ENCODE data around the gene DKK3. TPM values are rescaled to one million over a fixed set of nuclear protein-coding genes. Genes with fewer than 3 reads are reported as not detected.

Gene DKK3
- total RNA-seq, 1 donor: 94.3 TPM

DNA sequence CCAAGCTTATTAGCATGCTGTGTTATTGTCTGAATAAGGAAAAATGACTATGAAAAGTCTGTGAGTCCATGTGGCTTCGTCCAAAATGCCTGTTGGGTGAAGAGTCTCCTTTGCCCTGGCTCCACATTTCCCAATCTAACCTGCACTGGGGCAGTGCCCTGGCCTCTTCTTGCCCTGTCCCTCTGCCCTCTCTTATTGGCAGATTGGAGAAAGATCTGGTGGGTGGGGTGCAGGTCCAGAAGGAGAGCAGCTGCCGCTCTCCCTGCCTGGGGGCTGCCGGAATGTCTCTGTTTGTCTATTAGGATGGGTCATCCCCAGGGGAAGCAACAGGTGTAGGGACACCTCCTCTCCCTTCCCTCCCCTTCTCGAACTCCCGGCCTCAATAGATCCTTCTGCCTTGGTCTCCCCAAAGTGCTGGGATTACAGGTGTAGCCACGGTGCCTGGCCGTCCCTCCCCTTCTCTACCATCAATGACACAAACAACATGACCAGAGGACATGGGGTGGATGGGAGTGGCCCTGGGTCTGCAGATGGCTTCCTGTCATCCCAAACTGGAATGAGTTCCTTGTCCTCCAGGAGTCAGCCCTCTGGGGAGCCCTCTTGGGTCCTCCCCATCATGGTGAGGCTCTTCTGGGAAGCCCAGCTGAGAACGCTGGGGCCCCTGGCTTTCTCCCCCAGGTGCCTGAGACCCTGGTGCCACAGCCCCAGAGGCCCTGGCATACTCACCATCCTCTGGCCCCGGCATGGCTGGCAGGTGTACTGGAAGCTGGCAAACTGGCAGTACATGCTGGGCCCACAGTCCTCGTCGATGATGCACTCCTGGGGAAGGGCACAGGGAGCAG, 40.5 kb downstream of the DKK3 start:
- TF ChIP-seq, protein P1, sequence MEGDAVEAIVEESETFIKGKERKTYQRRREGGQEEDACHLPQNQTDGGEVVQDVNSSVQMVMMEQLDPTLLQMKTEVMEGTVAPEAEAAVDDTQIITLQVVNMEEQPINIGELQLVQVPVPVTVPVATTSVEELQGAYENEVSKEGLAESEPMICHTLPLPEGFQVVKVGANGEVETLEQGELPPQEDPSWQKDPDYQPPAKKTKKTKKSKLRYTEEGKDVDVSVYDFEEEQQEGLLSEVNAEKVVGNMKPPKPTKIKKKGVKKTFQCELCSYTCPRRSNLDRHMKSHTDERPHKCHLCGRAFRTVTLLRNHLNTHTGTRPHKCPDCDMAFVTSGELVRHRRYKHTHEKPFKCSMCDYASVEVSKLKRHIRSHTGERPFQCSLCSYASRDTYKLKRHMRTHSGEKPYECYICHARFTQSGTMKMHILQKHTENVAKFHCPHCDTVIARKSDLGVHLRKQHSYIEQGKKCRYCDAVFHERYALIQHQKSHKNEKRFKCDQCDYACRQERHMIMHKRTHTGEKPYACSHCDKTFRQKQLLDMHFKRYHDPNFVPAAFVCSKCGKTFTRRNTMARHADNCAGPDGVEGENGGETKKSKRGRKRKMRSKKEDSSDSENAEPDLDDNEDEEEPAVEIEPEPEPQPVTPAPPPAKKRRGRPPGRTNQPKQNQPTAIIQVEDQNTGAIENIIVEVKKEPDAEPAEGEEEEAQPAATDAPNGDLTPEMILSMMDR (IDR thresholded peaks at IDR 0.05; ENCODE audit: insufficient read depth, low read length): no peak
- no peak for DNase-seq (ENCODE audit: low read depth)
- no peak overlapping the region for H3K4me3 ChIP-seq (ENCODE audit: low read depth, low read length)

DNA sequence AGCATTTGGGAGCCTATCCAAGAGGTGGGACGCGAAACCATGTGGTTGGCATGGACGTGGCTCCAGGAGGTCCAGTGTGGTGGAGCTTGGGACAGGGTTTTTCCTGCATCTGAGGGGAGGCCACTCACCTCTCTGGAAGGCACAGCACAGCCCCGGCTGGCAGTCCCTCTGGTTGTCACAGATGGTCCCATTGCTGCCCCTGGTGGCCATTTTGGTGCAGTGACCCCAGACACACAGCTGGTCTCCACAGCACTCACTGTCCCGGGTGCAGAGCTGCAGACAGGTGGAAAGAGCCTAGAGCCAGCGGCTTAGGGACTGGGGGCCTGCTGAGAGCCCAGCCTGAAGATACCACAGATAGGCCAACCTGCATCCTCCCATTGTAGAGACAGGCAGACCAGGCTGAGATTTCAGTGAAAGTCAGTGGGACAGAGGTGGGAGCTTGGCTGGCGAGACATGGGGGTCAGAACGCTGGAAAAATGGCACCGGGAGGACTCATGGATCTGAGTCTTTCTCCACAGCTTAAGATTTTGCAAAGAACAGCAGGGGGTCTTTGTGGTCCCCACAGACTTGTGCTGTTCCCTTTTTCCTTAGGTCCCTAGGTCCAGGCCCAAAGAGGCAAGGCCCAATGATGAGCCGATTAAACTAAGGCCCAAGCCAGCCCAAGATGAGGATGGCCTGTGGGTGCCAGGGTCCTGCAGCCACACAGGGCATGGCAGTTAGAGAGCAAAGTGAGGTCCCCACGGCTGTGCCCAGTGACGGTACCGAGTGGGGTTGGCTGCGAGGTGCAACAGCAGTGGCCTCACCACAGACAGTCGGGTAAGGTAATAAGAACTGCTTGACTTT, 41.4 kb downstream of the DKK3 start:
- peak; percentile 30 for DNase-seq (ENCODE audit: low read depth)
- TF ChIP-seq, protein P1 (IDR thresholded peaks at IDR 0.05; ENCODE audit: insufficient read depth, low read length): peak; percentile 71
- H3K4me3 ChIP-seq (ENCODE audit: low read depth, low read length): no peak overlapping the region

DNA sequence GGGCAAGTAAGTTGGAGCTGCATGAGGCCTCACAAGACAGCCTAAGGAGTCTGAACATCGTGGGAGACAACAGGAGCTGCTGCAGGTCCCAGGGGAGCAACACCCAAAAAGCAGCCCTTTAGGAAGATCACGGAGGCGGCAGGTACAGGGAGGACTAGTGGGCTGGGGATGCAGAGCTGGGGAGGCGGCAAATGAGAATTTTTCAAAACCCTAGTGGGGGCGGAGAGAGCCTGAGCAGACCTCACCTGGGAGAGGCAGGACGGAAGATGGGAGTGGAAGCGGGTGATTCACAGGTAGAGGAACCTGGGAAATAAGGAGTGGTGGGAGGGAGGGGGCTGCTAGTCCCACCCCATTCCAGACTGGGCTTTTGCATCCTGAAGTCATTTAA, 42.1 kb downstream of the DKK3 start:
- no peak for DNase-seq (ENCODE audit: low read depth)
- TF ChIP-seq, protein P1 (IDR thresholded peaks at IDR 0.05; ENCODE audit: insufficient read depth, low read length): no peak
- no peak overlapping the region for H3K4me3 ChIP-seq (ENCODE audit: low read depth, low read length)

DNA sequence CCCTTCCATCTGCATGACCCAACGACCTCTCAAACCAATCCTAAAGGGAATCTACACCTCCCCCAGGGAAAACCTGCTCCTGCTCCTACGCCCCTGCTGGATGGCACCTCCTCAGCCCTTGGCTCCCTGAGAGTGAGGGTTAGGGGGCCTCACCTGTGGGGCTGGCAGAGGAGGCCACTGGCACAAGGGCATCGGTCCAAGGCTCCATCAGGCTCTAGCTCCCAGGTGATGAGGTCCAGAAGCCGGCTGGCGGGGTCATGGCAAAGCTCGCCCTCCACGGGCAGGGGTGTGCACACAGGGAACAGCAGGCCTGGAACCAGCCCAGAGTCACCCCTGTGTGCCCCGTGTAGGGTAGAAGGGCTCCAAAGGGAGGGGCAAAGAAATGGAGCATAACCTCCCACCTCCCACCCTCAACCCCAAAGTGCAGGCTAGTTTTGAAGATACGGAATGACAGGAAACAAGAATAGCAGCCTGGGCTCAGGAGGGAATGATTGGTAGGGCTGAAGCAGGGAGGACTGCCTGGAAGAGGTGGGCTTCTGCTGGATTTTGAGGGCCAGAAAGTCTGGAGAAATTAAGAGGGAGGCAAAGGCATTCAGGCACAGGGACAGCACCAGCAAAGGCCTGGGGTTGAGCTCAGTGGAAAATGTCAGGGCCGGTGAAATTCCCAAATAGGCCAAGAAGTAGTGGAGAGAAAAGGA, 42.6 kb downstream of the DKK3 start:
- DNase-seq (ENCODE audit: low read depth): no peak
- H3K4me3 ChIP-seq (ENCODE audit: low read depth, low read length): no peak overlapping the region
- TF ChIP-seq, protein P1 (IDR thresholded peaks at IDR 0.05; ENCODE audit: insufficient read depth, low read length): no peak

DNA sequence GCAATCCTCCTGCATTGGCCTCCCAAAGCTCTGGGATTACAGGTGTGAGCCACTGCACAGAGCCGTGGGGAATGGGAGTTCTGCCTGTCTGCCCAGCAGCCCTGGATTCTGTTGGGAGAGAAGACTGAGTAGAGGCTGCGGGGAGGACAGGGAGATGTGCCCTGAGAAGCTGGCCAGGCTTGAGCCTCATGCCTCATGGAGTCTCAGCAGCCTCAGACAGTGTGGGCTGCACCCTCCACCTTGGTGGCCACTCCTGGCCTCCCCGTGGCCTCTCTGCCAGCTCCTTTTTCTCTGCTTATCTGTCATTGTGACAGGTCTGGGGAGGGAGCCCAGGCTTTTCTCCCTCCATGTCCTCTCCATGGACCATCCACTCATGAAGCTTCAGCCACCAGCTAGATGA, 43.2 kb downstream of the DKK3 start:
- no peak overlapping the region for H3K4me3 ChIP-seq (ENCODE audit: low read depth, low read length)
- TF ChIP-seq, protein P1 (IDR thresholded peaks at IDR 0.05; ENCODE audit: insufficient read depth, low read length): no peak
- no peak for DNase-seq (ENCODE audit: low read depth)

DNA sequence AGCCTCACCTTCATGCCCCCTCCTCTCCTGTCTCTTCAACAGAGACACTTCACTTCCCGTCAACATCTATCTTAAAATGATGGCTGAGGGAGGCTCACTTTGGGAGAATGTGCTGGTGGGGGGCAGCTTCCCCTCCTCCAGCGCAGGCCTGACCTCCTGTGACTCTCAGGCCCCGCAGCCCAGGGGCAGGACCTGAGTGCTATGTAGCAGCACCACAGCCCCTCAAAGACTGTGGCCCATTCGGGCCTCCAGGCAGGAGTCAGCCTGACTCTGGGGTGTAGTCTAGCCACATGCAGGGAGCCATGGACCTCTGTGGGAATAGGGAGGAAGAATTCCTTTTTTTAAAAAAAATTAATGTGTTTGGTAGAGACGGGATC, 43.7 kb downstream of the DKK3 start:
- TF ChIP-seq, protein P1 (IDR thresholded peaks at IDR 0.05; ENCODE audit: insufficient read depth, low read length): no peak

More for the DNA sequence above, 43.7 kb downstream of the DKK3 start:
- no peak for DNase-seq (ENCODE audit: low read depth)
- no peak overlapping the region for H3K4me3 ChIP-seq (ENCODE audit: low read depth, low read length)

Measured in fibroblast of the aortic adventitia (primary cell).